GM18870 (cell line): Measurements from ENCODE around the gene PDE4D.
"Not testable (repeated sequence)": the region's sequence is repeated elsewhere in the genome, so short reads cannot be mapped to it uniquely, and the experiment has no call there.

Experiments
- ATAC-seq: cut with Tn5 transposase; IDR thresholded peaks from one replicate; pipeline ENCODE4 v1.9.1; 2021; ENCODE audit warnings: moderate library complexity; ENCODE audit not compliant: unreplicated experiment

Gene PDE4D

GRCh38 chr5:59000211-59000610 is 893.3 kb downstream of the PDE4D start:
- ATAC-seq: no peak

GRCh38 chr5:58999804-59000203 is 893.7 kb downstream of the PDE4D start:
- ATAC-seq: no peak

DNA sequence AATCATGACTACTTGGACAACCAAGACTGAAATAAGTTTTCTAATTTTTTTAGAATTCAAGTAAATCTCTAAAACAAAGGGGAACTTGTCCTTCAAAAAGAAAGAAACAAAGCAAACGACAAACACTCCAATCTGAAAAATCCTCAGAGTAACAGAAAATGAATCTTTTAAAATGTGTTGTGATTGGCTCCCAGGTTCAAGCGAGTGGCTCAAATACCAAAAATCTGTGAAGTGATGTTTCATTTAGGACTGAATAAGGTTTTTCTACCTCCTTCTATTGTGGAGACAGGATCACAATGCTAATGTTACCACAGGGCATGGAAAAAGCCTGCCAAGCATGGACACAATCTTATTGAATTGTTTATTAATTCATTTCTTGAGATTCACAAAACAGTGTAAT is 895.0 kb downstream of the PDE4D start:
- no peak for ATAC-seq

DNA sequence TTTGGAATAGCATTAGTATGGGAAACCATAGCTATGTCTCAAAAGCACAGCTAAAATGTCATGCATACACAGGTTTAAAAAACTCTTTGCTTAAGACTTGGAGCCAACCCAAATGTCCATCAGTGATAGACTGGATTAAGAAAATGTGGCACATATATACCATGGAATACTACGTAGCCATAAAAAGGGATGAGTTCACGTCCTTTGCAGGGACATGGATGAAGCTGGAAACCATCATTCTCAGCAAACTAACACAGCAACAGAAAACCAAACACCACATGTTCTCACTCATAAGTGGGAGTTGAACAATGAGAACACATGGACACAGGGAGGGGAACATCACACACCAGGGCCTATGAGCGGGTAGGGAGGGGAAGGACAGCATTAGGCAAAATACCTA is 897.7 kb downstream of the PDE4D start:
- ATAC-seq: not testable (repeated sequence)

DNA sequence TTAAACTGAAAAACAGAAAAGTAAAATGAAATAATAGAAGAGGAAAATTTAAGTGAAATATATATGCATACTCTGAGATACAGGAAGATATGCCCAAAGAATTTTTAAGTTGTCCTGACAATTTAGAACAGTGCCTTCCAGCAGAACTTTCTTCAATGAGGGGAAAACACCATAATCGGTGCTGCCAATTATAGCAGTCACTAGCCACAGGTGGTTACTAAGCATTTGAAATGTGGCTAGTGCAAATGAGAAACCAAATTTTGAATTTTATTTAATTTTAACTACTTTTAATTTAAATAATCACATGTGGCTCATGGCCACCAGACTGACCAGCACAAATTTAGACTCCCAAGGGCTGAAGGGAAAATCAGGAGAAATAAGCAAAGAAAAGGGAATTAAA is 900.1 kb downstream of the PDE4D start:
- ATAC-seq: no peak

- ATAC-seq: no peak
Measured at GRCh38 chr5:58988938-58989337, 904.6 kb downstream of the PDE4D start.

DNA sequence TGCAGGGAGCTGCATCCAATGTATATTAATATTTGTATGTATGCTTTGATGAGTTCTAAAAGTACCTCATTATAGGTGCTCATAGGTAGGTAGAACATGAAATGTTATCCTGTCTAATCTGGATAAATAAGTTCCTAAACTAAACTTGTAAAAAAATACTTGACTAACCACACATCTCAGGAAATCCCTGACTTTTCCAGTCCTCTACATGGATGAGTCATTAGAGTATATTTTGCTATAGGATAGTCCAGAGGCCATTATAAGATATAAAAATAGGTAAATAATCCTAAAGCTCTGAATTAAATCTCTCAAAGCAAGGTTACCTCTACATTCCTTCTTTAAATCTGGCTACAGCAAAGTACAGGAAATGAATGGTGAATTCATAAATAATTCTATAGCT is 906.3 kb downstream of the PDE4D start:
- no peak for ATAC-seq

- no peak for ATAC-seq
Measured at GRCh38 chr5:58986281-58986680, 907.2 kb downstream of the PDE4D start.

- no peak for ATAC-seq
Measured at GRCh38 chr5:58985759-58986158, 907.8 kb downstream of the PDE4D start.

DNA sequence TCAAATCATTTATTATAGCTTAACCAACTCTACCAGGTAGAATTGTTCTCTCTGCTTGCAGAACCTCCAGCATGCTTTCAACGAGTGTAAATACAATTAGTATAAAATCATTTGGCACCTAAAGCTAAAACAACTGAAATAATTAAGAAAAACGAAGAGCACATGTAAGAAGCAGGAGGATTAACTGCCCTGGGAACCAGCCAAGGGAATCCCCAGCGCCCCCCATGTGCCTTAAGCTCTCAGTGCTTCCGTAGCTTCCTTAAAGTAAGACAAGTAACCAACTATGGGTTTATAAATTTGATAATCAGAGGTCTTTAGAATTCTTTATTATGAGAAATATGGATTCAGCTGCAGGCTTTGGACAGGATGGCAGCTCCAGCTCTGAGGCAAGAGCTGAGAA is 908.2 kb downstream of the PDE4D start:
- ATAC-seq: no peak

DNA sequence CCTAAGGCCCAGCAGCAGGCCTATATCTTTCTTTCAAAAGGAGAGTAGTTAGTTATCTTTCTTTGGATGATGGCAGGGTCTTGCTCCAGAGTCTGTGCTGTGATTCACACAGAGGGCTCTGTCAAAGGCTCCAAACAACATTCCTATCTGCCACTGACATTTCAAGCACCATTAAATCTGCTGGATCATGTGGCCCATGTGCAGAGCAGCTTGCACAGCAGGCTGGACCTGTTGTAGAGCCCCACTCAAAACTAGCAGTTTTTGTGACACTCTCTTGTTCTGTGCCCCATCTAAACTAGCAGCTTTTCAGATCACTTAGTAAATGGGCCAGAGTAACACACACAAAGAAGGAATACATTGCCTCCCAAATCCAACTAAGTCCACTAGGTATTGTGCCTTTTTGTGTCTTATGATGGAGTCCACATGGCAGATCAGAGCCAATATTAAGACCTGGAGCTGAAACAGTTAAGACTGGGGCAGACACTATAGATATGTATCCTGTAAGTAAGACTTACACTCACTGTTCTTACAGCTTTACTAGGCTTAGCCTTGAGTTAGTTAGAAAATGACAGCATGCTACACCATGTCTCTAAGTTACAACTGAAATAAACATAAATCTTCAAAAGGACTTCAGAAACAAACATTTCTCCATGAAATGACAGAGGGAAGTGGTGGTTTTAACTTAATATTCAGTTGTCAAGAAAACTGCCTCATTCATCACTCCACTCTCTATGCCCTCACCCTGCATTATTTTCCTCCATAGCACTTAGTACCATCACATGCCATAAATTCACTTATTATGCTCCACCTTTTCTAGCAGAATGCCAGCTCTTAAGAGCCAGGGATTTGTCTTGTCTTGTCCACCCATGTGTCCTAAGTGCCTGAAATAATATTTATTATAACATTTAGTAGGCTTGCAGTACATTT is 909.7 kb downstream of the PDE4D start:
- ATAC-seq: no peak

DNA sequence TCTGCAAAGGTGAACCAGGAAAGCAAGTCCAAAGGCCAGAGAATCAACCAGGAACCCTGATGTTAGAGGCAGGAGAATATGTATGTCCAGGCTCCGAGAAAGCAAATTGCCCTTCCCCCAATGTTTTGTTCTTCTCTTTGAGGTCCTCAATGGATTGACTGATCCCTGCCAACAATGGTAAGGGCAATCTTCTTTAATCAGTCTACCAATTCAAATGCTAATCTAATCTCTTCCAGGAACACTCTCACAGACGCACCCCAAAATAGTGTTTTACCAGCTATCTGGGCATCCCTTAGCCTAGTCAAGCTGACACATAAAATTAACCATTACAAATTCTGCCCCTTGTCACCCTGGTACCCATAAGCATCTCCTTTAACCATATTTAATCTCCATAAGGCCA is 912.6 kb downstream of the PDE4D start:
- ATAC-seq: no peak

DNA sequence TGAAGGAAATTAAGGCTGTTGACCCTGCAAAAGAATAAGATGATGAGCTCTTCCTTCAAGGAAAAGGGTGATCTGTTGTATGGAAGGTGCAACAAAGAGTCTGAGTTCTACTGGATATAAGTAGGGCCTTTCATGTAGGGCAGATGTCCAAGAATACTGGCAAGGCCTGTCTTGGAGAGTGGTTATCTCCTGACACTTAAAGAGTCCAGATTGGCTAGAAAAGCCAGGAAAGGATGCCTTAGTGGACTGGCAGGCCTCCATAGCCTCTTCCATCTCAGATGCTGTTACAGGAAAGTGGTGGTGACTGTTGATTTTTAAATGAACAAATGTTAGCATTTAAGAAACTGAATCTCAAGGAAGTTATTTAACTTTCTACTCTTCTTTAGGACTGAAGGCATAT is 914.4 kb downstream of the PDE4D start:
- ATAC-seq: no peak

DNA sequence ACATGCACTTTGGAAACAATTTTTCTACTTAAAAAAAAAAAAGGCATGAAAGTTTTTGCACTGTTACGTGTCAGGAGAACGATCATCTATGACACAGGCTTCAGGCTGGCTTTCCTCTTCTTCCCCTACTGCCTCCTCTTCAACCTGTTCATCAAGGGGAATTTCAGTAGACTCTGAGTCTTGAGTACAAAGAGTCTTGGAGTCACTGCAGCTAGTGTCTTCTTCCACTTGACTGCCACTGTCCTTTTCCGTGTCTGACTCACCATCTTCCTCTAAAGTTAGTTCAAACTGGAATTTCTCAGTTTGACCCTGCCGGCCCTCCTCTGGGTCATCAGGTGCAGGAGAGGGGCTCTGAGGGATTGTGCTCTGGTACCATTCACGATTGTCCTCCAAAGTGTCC is 918.9 kb downstream of the PDE4D start:
- ATAC-seq: no peak

DNA sequence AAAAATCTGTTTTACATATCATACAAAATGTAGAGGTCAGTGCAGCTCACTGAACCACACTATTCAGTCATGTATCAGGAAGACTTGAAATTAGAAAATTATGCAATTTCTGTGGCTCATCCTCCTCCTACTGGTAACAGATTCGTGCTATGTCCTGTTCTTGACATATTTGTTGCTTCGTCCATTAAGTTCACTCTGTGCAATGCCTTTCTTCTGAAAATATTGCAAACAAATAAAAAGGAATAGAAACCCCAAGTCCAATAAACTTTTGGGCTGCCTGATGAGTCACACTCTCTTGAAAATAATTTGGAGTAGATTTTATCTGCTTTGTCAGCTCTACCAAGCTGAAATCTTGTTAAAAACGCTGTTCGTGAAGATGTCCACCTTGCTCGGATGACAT is 919.4 kb downstream of the PDE4D start:
- no peak for ATAC-seq

DNA sequence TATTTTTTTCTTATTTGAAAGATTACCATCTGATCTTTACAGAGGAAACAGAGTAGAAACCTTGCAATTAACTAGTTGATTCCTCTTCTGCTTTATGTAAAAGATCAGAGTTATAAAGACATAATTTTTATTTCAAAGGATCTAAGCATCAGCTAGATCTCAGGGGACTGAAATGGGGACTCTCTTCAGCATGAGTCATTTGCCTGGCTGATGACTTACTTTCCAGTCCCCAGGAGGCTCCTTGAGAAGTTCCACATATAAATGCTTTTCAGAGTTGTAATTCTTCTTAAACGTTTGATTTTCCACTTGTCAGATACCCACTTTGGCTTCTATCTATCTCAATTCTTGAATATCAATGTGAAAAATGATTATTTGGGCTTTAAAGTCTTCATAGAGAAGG is 921.2 kb downstream of the PDE4D start:
- no peak for ATAC-seq

- ATAC-seq: no peak
Measured at GRCh38 chr5:58970766-58971165, 922.8 kb downstream of the PDE4D start.

GRCh38 chr5:58969795-58970194 is 923.7 kb downstream of the PDE4D start:
- no peak for ATAC-seq

DNA sequence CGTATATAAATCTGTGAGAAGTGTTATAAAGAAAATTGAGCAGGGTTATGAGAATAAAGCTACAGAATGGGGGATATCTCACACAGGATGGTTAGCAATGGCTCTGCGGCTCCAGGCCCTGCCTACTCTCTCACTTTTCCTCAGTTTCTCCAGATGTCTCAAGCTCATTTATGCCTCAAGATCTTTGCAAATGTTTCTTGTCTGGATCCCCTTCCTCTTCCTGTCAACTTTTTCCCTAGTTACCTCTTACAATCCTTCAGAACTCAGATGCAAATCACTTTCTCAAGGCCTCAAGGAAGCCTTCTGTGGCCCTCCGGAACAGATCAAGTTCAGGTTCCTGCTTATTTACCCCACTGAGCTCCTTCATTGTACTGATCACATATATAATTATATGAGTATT is 924.3 kb downstream of the PDE4D start:
- ATAC-seq: no peak

- ATAC-seq: no peak
Measured at GRCh38 chr5:58968350-58968749, 925.2 kb downstream of the PDE4D start.

DNA sequence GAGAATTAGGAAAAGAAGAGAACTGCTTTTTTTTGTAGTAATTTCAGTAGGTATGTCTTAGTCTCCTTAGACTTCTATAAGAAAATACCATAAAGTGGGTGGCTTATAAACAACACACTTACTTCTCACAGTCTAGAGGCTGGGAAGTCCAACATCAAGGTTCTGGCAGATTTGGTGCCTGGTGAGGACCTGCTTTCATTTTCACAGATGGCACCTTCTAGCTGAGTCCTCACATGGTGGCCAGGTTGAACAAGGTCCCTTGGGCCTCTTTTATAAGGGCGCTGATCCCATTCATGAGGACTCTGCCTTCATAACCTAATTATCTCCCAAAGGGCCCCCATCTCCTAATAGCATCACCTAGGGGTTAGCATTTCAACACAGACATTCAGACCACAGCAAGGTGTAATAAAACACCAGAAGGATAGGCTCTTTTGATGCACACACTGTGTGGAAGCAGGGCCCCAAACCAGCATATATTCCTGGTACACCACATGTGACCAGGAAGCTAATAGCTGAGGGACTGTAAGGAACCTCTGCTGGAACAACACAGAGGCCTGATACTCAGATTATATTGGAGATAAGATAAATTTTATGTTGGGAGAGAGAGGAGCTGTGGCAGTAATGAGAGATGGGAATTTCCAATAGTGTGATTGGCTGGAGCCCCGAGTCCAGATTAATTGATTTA is 925.8 kb downstream of the PDE4D start:
- ATAC-seq: no peak

DNA sequence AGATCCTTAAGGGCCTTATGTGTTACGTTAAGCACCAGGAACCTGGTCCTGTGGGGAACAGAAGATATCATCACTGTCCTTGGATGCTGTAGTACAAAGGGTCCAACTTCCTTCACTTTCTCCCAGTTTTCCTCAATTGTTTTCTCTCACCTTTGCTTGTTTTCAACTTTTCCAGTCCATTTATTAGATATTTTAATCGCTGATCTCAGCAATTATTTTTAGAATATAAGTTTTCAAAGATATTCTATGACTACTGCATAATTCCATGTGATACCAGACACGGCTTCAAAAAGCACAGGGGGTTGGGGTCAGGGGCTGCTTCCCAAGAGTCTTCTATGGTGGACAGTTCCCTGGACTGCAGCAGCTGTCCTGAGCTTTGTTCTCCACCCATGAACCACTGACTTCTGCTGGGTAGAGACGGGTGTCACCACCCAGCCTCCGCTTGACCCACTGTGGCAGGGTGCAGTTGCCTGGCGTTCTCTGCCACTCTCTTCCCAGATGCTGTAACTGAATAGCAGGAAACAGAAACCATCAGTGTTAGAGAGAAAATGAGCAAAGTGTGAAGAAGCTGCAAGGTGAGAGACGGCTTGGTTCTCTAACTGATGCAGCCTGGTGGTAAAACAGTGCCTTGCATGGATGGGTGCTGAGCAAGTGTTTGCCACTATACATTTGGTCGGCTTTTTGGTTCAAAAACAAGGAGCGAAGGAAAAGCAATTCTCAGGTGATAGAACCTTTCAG is 927.7 kb downstream of the PDE4D start:
- ATAC-seq: no peak
